SK-N-MC (cell line): ENCODE data around the gene CEACAM21.

ENCODE experiments used
- DNase-seq: peaks from one replicate; pipeline ENCODE4 v3.0.0-alpha.2; 2011; ENCODE audit warnings: low read depth, low spot score
- H3K27ac ChIP-seq: fragments of 200-600 bp; sonication (generic); 2 replicates; pipeline ENCODE4 v1.5.1; 2016; ENCODE audit warnings: mixed run types
- H3K36me3 ChIP-seq: fragments of 200-600 bp; sonication (generic); 2 replicates; pipeline ENCODE4 v1.6.1; 2017; ENCODE audit warnings: antibody characterized with exemption, low read length, mixed read lengths; ENCODE audit not compliant: insufficient read depth
- H3K4me3 ChIP-seq: fragments of 200-600 bp; sonication (generic); 2 replicates; pipeline ENCODE4 v1.5.1; 2016
- H3K9ac ChIP-seq: fragments of 200-600 bp; sonication (generic); 2 replicates; pipeline ENCODE4 v1.8.0; 2017; ENCODE audit warnings: mixed run types, mixed read lengths; ENCODE audit not compliant: insufficient read length
- H3K9me3 ChIP-seq: fragments of 200-600 bp; sonication (generic); 2 replicates; pipeline ENCODE4 v1.6.1; 2017; ENCODE audit warnings: low read depth, mild to moderate bottlenecking, antibody characterized with exemption, low read length, moderate library complexity, mixed read lengths
- EZH2 ChIP-seq: fragments of 200-600 bp; sonication (generic); IDR thresholded peaks from one replicate; pipeline ENCODE4 v1.6.1; 2017; ENCODE audit warnings: antibody characterized with exemption
- FOXP2 ChIP-seq: optimal IDR thresholded peaks from 2 replicates; pipeline ENCODE3; 2011; ENCODE audit warnings: mild to moderate bottlenecking, moderate library complexity; ENCODE audit not compliant: insufficient read depth; ENCODE audit errors: extremely low read length, control extremely low read depth
- POLR2AphosphoS5 ChIP-seq: IDR thresholded peaks from 2 replicates; pipeline ENCODE4 v1.6.1; 2012; ENCODE audit warnings: mild to moderate bottlenecking, low read depth, low read length, borderline replicate concordance

Gene CEACAM21

DNA sequence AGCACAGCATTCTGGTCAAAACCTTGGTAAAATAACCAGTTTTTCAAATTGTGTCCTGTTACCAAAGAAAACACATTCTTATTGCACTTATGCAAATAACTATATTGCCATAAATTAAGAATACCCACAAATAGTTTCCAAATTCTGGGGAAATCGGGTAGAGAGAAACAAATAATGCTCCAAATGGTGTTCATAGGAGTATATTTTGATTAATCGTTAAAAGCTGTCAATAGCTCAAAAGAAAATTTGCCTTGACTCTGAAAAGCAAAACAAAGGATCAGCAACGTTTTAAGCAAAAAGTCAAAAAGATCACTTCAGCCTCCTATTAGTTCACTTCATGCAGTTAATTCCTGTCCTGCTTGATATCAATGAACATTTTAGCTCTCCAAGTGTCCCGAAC lies 22.2 kb upstream of the CEACAM21 start:
- TF ChIP-seq POLR2AphosphoS5, result no peak
- DNase-seq, result no peak
- no peak overlapping the region for H3K27ac ChIP-seq
- no peaks in the 10 kb centered on the region for H3K36me3 ChIP-seq
- H3K4me3 ChIP-seq, result no peak overlapping the region
- H3K9me3 ChIP-seq, result no peaks in the 10 kb centered on the region
- no peak overlapping the region for H3K9ac ChIP-seq

DNA sequence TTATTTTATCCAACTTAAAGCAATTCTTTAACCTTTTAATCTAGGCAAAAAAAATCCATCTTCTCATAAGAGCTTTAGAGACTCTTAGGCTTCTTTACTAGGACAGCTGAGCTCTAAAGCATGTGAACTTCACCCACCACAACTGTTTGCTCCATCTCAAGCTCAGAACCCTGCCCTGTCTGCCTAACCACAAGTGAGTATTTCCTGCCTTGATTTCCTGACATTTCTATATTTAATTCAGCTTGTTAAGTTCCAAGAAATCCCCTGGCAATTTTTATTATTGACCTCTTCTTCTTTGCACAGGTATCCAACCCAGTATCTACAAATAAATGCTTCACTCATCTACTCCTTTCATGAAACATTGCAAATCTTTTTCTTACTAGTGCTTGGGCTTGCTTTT lies 21.1 kb upstream of the CEACAM21 start:
- H3K9ac ChIP-seq, result no peak overlapping the region
- TF ChIP-seq POLR2AphosphoS5 (no peak), FOXP2 (no peak), EZH2 (no peak)
- DNase-seq, result no peak
- no peaks in the 10 kb centered on the region for H3K36me3 ChIP-seq
- H3K27ac ChIP-seq, result no peak overlapping the region
- no peak overlapping the region for H3K4me3 ChIP-seq
- H3K9me3 ChIP-seq, result no peaks in the 10 kb centered on the region

GRCh38 chr19:41555748-41556147 lies 20.2 kb upstream of the CEACAM21 start:
- TF ChIP-seq FOXP2 (no peak), POLR2AphosphoS5 (no peak), EZH2 (no peak)
- Histone ChIP-seq H3K9ac (no peak overlapping the region), H3K27ac (no peak overlapping the region), H3K4me3 (no peak overlapping the region), H3K36me3 (no peaks in the 10 kb centered on the region), H3K9me3 (no peaks in the 10 kb centered on the region)
- DNase-seq, result no peak

DNA sequence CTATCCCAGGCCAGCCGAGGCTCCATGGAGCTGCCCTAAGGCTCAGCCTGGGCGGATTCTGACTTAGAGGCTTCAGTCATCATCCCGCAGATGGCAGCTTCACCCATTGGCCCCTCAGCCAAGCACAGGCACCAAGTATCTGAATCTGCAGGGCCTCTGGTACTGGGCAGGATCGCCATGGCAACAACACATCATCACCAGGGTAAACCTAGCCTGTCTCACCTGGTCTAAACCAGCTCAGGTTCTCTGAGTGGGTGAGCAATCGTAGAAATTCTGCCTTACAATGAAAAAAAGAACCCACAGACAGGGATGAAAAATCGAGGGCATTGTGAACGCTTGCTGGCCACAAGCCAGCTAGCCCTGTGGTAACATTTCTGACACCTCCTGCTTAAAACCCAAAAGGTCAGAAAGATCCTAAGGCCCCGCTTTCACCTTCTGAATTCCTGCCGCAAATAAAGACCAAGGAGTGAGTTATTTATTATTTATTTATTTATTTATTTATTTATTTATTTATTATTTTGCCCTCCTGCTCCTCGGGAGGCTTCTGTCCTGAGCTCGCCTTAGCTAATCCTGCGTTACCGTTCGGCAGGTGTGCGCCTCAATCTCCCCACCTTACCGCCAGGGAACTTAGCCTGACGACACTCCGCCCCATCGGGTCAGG lies 12.0 kb upstream of the CEACAM21 start:
- Histone ChIP-seq H3K4me3 (peak overlapping the region; percentile 73), H3K9ac (no peak overlapping the region), H3K9me3 (no peaks in the 10 kb centered on the region), H3K27ac (no peak overlapping the region), H3K36me3 (no peaks in the 10 kb centered on the region)
- no peak for DNase-seq
- TF ChIP-seq POLR2AphosphoS5, result no peak
- no peak for TF ChIP-seq FOXP2
- no peak for TF ChIP-seq EZH2

DNA sequence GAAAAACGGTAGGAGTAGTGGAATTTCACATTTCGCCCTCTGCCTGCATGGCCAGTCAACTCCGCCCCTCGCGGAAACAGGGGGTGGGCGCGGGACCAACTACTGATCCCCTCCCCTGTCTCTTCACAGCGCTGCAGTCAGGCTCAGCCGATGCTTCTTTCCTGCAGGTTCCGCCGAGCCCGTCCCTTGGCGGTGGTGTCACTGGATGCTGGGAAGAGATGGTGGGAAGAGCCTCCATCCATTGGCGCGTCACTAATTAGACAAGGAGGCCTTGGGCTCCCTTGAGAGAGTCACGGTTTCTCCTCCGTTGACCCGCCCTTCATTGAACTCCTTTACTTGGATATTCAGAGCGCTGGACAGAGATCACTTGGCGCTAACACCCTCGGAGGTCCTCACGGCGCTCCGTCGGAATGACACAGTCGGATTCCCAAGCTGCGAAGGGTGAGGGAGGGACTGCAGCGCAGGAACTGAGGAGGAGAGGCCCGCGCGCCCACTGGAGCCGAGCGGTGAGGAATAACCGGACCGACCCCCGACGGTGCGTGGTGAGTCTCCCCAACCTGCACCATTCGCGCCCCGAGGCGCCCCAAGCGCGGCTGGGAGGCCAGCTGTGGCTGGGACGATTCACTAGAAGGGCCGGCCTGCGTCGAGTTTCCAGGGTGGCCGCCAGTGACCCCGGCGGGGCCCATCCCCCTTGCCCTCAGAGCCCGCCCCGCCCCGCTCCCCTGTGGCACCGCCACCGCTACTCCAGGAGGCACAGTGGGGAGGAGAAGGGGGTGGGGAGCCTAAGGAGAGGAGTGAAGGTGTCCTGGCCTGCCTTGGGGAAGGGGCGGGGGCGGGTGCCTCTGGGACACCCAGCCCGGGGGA lies 11.2 kb upstream of the CEACAM21 start:
- no peak overlapping the region for H3K9ac ChIP-seq
- no peaks in the 10 kb centered on the region for H3K9me3 ChIP-seq
- DNase-seq, result no peak
- no peak for TF ChIP-seq EZH2
- no peak for TF ChIP-seq FOXP2
- no peak for TF ChIP-seq POLR2AphosphoS5
- H3K4me3 ChIP-seq, result peak overlapping the region; percentile 73
- H3K27ac ChIP-seq, result no peak overlapping the region
- H3K36me3 ChIP-seq, result no peaks in the 10 kb centered on the region

- DNase-seq, result no peak
- H3K36me3 ChIP-seq, result no peaks in the 10 kb centered on the region
- TF ChIP-seq FOXP2 (no peak), POLR2AphosphoS5 (no peak), EZH2 (no peak)
- no peaks in the 10 kb centered on the region for H3K9me3 ChIP-seq
- peak overlapping the region; percentile 73 for H3K4me3 ChIP-seq
- H3K9ac ChIP-seq, result no peak overlapping the region
- H3K27ac ChIP-seq, result no peak overlapping the region
These were observed 10.6 kb upstream of the CEACAM21 start for GRCh38 chr19:41565379-41565720.

GRCh38 chr19:41566001-41566400 lies 10.0 kb upstream of the CEACAM21 start:
- DNase-seq, result no peak
- Histone ChIP-seq H3K9me3 (no peaks in the 10 kb centered on the region), H3K36me3 (no peaks in the 10 kb centered on the region), H3K27ac (no peak overlapping the region), H3K9ac (no peak overlapping the region), H3K4me3 (no peak overlapping the region)
- TF ChIP-seq POLR2AphosphoS5, result no peak

DNA sequence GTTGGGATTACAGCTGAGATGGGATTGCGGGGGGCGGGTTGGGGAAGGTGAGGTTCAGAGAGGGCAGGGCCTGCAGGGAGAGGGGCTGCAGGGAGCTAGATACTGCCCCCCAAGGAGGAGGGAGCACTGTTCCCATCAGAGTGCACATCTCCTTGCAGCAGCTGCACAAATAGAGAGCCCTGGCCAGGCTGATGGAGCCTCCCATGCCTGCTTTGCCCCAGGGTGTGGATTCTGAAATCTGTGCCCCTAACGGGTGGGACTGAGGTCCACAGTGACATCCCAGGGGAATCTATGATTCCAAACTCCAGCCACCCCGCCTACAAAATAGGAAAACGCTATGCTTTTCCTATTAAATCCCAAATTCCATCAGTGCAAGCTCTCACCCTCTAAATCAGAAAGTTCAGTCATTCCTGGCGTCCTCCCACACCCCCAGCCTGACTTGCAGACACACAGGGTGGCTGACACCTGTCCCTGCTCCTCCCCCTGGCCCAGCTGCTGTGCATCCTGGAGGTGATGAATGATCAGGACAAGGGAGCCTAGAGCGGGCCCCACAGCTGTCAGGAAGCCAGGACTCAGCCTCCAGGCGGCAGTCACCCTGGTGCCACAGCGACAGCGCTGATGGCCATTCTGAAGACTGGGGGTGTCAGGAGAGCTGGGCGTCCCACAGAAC lies 6.3 kb upstream of the CEACAM21 start:
- no peak for TF ChIP-seq EZH2
- TF ChIP-seq FOXP2, result no peak
- no peak for TF ChIP-seq POLR2AphosphoS5
- no peak overlapping the region for H3K4me3 ChIP-seq
- no peak overlapping the region for H3K27ac ChIP-seq
- no peak for DNase-seq
- H3K36me3 ChIP-seq, result no peaks in the 10 kb centered on the region
- H3K9me3 ChIP-seq, result no peaks in the 10 kb centered on the region
- H3K9ac ChIP-seq, result no peak overlapping the region
